Activated T-cell treated with anti-CD3 and anti-CD28 coated beads, Interleukin-2, amount 50 U/mL, for 24 hours (primary cell): Measurements from ENCODE around the gene DDX42.

ENCODE experiments used
- DNase-seq: peaks from one replicate; pipeline ENCODE4 v3.0.0-alpha.2; 2020
- H3K27ac Mint-ChIP-seq: 2 replicates; pipeline ENCODE4 v1.8.0; 2020; ENCODE audit warnings: mild to moderate bottlenecking, mixed read lengths
- H3K27me3 Mint-ChIP-seq: 2 replicates; pipeline ENCODE4 v1.8.0; 2020; ENCODE audit warnings: mixed read lengths
- H3K36me3 Mint-ChIP-seq: 2 replicates; pipeline ENCODE4 v1.8.0; 2020; ENCODE audit warnings: low read depth, mixed read lengths
- H3K4me1 Mint-ChIP-seq: 2 replicates; pipeline ENCODE4 v1.8.0; 2020; ENCODE audit warnings: low read depth, mixed read lengths
- H3K4me3 Mint-ChIP-seq: 2 replicates; pipeline ENCODE4 v1.8.0; 2020; ENCODE audit warnings: mild to moderate bottlenecking, moderate library complexity, mixed read lengths
- H3K9me3 Mint-ChIP-seq: 2 replicates; pipeline ENCODE4 v1.8.0; 2020; ENCODE audit warnings: mixed read lengths

Gene DDX42

GRCh38 chr17:63774141-63774968, at the start of gene DDX42:
TSS of gene DDX42 (plus strand) at chr17:63774170. CDS start at chr17:63787050, 12,880 bp downstream.
- peak within 1 kb of the TSS; percentile 100 for H3K27ac Mint-ChIP-seq
- no peaks in the 10 kb centered on the region for H3K9me3 Mint-ChIP-seq
- peaks cover 86% of the 10 kb centered on the region for H3K36me3 Mint-ChIP-seq
- no peak for DNase-seq
- H3K4me3 Mint-ChIP-seq = peak within 1 kb of the TSS; percentile 98
- H3K4me1 Mint-ChIP-seq = peaks cover 61% of the 10 kb centered on the region
- no peaks in the 10 kb centered on the region for H3K27me3 Mint-ChIP-seq

GRCh38 chr17:63735691-63736090, 38.3 kb upstream of the DDX42 start:
- Mint-ChIP-seq H3K27ac (peak overlapping the region; percentile 16), H3K4me3 (no peak overlapping the region), H3K9me3 (no peaks in the 10 kb centered on the region)

GRCh38 chr17:63740464-63741142, 33.4 kb upstream of the DDX42 start:
- Mint-ChIP-seq H3K27me3 (no peaks in the 10 kb centered on the region), H3K36me3 (peaks cover 45% of the 10 kb centered on the region), H3K4me1 (peaks cover 28% of the 10 kb centered on the region), H3K9me3 (no peaks in the 10 kb centered on the region), H3K4me3 (peak overlapping the region; percentile 97), H3K27ac (peak overlapping the region; percentile 96)
- DNase-seq = no peak

More at GRCh38 chr17:63735691-63736090, 38.3 kb upstream of the DDX42 start:
- Mint-ChIP-seq H3K36me3 (peaks cover 24% of the 10 kb centered on the region), H3K27me3 (no peaks in the 10 kb centered on the region), H3K4me1 (peaks cover 15% of the 10 kb centered on the region)
- DNase-seq = no peak

GRCh38 chr17:63741143-63741407, 32.9 kb upstream of the DDX42 start:
- no peaks in the 10 kb centered on the region for H3K27me3 Mint-ChIP-seq
- H3K4me3 Mint-ChIP-seq = peak overlapping the region; percentile 97
- peaks cover 29% of the 10 kb centered on the region for H3K4me1 Mint-ChIP-seq
- DNase-seq = no peak
- H3K36me3 Mint-ChIP-seq = peaks cover 49% of the 10 kb centered on the region
- peak overlapping the region; percentile 96 for H3K27ac Mint-ChIP-seq
- no peaks in the 10 kb centered on the region for H3K9me3 Mint-ChIP-seq

GRCh38 chr17:63741408-63742173, 32.4 kb upstream of the DDX42 start, which contains the start of gene STRADA:
TSS of gene STRADA (minus strand) at chr17:63741799. CDS start at chr17:63728369, 13,430 bp downstream.
- peak within 1 kb of the TSS; percentile 97 for H3K4me3 Mint-ChIP-seq
- peaks cover 53% of the 10 kb centered on the region for H3K36me3 Mint-ChIP-seq
- H3K9me3 Mint-ChIP-seq = no peaks in the 10 kb centered on the region
- DNase-seq = peak; percentile 99
- H3K27ac Mint-ChIP-seq = peak within 1 kb of the TSS; percentile 96
- peaks cover 31% of the 10 kb centered on the region for H3K4me1 Mint-ChIP-seq
- H3K27me3 Mint-ChIP-seq = no peaks in the 10 kb centered on the region

- Mint-ChIP-seq H3K36me3 (peaks cover 95% of the 10 kb centered on the region), H3K9me3 (no peaks in the 10 kb centered on the region), H3K27ac (peak overlapping the region; percentile 84), H3K4me3 (peak overlapping the region; percentile 30), H3K4me1 (peaks cover 24% of the 10 kb centered on the region), H3K27me3 (no peaks in the 10 kb centered on the region)
- DNase-seq = no peak
Observed at GRCh38 chr17:63751806-63752205, 22.2 kb upstream of the DDX42 start.

- H3K27ac Mint-ChIP-seq = peak overlapping the region; percentile 28
- no peak for DNase-seq
- H3K9me3 Mint-ChIP-seq = no peaks in the 10 kb centered on the region
- no peak overlapping the region for H3K4me3 Mint-ChIP-seq
- H3K4me1 Mint-ChIP-seq = peaks cover 24% of the 10 kb centered on the region
- no peaks in the 10 kb centered on the region for H3K27me3 Mint-ChIP-seq
- peaks cover 95% of the 10 kb centered on the region for H3K36me3 Mint-ChIP-seq
Observed at GRCh38 chr17:63752707-63753106, 21.3 kb upstream of the DDX42 start.

- Mint-ChIP-seq H3K27me3 (no peaks in the 10 kb centered on the region), H3K36me3 (peaks cover 95% of the 10 kb centered on the region), H3K4me1 (peaks cover 24% of the 10 kb centered on the region), H3K9me3 (no peaks in the 10 kb centered on the region), H3K4me3 (no peak overlapping the region), H3K27ac (peak overlapping the region; percentile 28)
- no peak for DNase-seq
Observed at GRCh38 chr17:63753215-63753614, 20.8 kb upstream of the DDX42 start.

- H3K4me1 Mint-ChIP-seq = peaks cover 24% of the 10 kb centered on the region
- no peaks in the 10 kb centered on the region for H3K27me3 Mint-ChIP-seq
- H3K27ac Mint-ChIP-seq = no peak overlapping the region
- DNase-seq = no peak
- no peak overlapping the region for H3K4me3 Mint-ChIP-seq
- H3K36me3 Mint-ChIP-seq = peaks cover 96% of the 10 kb centered on the region
- no peaks in the 10 kb centered on the region for H3K9me3 Mint-ChIP-seq
Observed at GRCh38 chr17:63754046-63754445, 19.9 kb upstream of the DDX42 start.

GRCh38 chr17:63758428-63758827, 15.5 kb upstream of the DDX42 start:
- no peaks in the 10 kb centered on the region for H3K27me3 Mint-ChIP-seq
- H3K9me3 Mint-ChIP-seq = no peaks in the 10 kb centered on the region
- no peak for DNase-seq
- peaks cover 14% of the 10 kb centered on the region for H3K4me1 Mint-ChIP-seq
- H3K4me3 Mint-ChIP-seq = no peak overlapping the region
- H3K27ac Mint-ChIP-seq = no peak overlapping the region
- H3K36me3 Mint-ChIP-seq = peaks cover 93% of the 10 kb centered on the region

- H3K27me3 Mint-ChIP-seq = no peaks in the 10 kb centered on the region
- peaks cover 19% of the 10 kb centered on the region for H3K4me1 Mint-ChIP-seq
- H3K4me3 Mint-ChIP-seq = no peak overlapping the region
- no peaks in the 10 kb centered on the region for H3K9me3 Mint-ChIP-seq
- DNase-seq = no peak
- H3K36me3 Mint-ChIP-seq = peaks cover 91% of the 10 kb centered on the region
- H3K27ac Mint-ChIP-seq = peak overlapping the region; percentile 30
Observed at GRCh38 chr17:63760771-63761539, 13.0 kb upstream of the DDX42 start.

- H3K27ac Mint-ChIP-seq = peak overlapping the region; percentile 2
- H3K27me3 Mint-ChIP-seq = no peaks in the 10 kb centered on the region
- no peak overlapping the region for H3K4me3 Mint-ChIP-seq
- H3K9me3 Mint-ChIP-seq = no peaks in the 10 kb centered on the region
- peaks cover 31% of the 10 kb centered on the region for H3K4me1 Mint-ChIP-seq
- no peak for DNase-seq
- H3K36me3 Mint-ChIP-seq = peaks cover 91% of the 10 kb centered on the region
Observed at GRCh38 chr17:63762161-63763078, 11.6 kb upstream of the DDX42 start.

- peaks cover 47% of the 10 kb centered on the region for H3K4me1 Mint-ChIP-seq
- no peaks in the 10 kb centered on the region for H3K9me3 Mint-ChIP-seq
- H3K36me3 Mint-ChIP-seq = peaks cover 96% of the 10 kb centered on the region
- no peaks in the 10 kb centered on the region for H3K27me3 Mint-ChIP-seq
- no peak for DNase-seq
- H3K4me3 Mint-ChIP-seq = no peak overlapping the region
- no peak overlapping the region for H3K27ac Mint-ChIP-seq
Observed at GRCh38 chr17:63764716-63765115, 9.3 kb upstream of the DDX42 start.
